ENCODE results near the gene JAKMIP1.

GRCh38 chr4:6232836-6233785 is 32.8 kb upstream of the JAKMIP1 start:
- TF ChIP-seq TCF7L2 (IDR thresholded peaks at IDR 0.05; ENCODE audit: low read depth, low read length), result no peak
- no peak for TF ChIP-seq CTCF (CRISPR knock-in tag; IDR thresholded peaks at IDR 0.05)
- TF ChIP-seq ZNF558 (CRISPR knock-in tag; IDR thresholded peaks at IDR 0.05; ENCODE audit: borderline replicate concordance), result no peak
- TF ChIP-seq IRF2 (CRISPR knock-in tag; IDR thresholded peaks at IDR 0.05), result no peak
- no peak for TF ChIP-seq GATA4 (IDR thresholded peaks at IDR 0.05; ENCODE audit: borderline replicate concordance, low read depth)
- TF ChIP-seq ELK4 (CRISPR knock-in tag; IDR thresholded peaks at IDR 0.05; ENCODE audit: borderline replicate concordance), result no peak
- TF ChIP-seq POLR2AphosphoS5 (IDR thresholded peaks at IDR 0.05; ENCODE audit: low read depth, low read length), result no peak
- TF ChIP-seq ZNF207 (IDR thresholded peaks at IDR 0.05; ENCODE audit: borderline replicate concordance), result no peak
- TF ChIP-seq ZNF704 (CRISPR knock-in tag; IDR thresholded peaks at IDR 0.05; ENCODE audit: borderline replicate concordance), result no peak
- no peak for TF ChIP-seq NR2F1 (CRISPR knock-in tag; IDR thresholded peaks at IDR 0.05)
- TF ChIP-seq ZNF282 (IDR thresholded peaks at IDR 0.05; ENCODE audit: partially characterized antibody), result no peak
- no peak for TF ChIP-seq SRF (IDR thresholded peaks at IDR 0.05; ENCODE audit: low read depth, low read length)
- no peak for TF ChIP-seq ZNF264 (CRISPR knock-in tag; IDR thresholded peaks at IDR 0.05)
- no peak for TF ChIP-seq ATF3 (CRISPR knock-in tag; IDR thresholded peaks at IDR 0.05)
